Upper lobe of left lung (tissue), 6 donors: ENCODE data around the gene SLC6A1. TPM values are rescaled to one million over a fixed set of nuclear protein-coding genes. Genes with fewer than 3 reads are reported as not detected.

ENCODE experiments used
- ATAC-seq, 2 donors: fragments of 200-7000 bp; cut with Tn5 transposase; one replicate each; pipeline ENCODE4 v1.9.1; 2022; ENCODE audit warnings: mild to moderate bottlenecking in 2 of 2, moderate library complexity in 2 of 2; ENCODE audit not compliant: low FRiP score in 2 of 2
- DNase-seq, 2 donors: peaks; one replicate each; pipeline ENCODE4 v3.0.0-alpha.2; 2019 to 2020
- H3K27ac ChIP-seq, 4 donors: fragments of 200-600 bp; sonication (generic); one replicate each; pipeline ENCODE4 v1.5.1; 2016 to 2019
- H3K27me3 ChIP-seq, 4 donors: fragments of 200-600 bp; sonication (generic); one replicate each; pipeline ENCODE4 v1.5.1; 2017 to 2019
- H3K36me3 ChIP-seq, 4 donors: fragments of 200-600 bp; sonication (generic); one replicate each; pipeline ENCODE4 v1.5.1; 2016 to 2019
- H3K4me1 ChIP-seq, 4 donors: fragments of 200-600 bp; sonication (generic); one replicate each; pipeline ENCODE4 v1.5.1; 2018 to 2019
- H3K4me3 ChIP-seq, 4 donors: fragments of 200-600 bp; sonication (generic); one replicate each; pipeline ENCODE4 v1.5.1; 2017 to 2019; ENCODE audit warnings: mild to moderate bottlenecking in 2 of 4, moderate library complexity in 1 of 4
- H3K9me3 ChIP-seq, 4 donors: fragments of 200-600 bp; sonication (generic); one replicate each; pipeline ENCODE4 v1.5.1; 2018 to 2019
- CTCF ChIP-seq, 6 experiments: fragments of 450-650 bp in 4 of 6; fragments of 200-600 bp in 2 of 6; sonication (generic) in 2 of 6; IDR thresholded peaks; one replicate each; pipeline ENCODE4 v1.5.1; 2016 to 2019; ENCODE audit warnings: antibody characterized with exemption in 6 of 6
- EP300 ChIP-seq, 4 donors: sonication (generic); formaldehyde crosslinking; IDR thresholded peaks; one replicate each; pipeline ENCODE4 v1.5.1; 2017; ENCODE audit warnings: antibody characterized with exemption in 4 of 4, control low read depth in 2 of 4
- POLR2A ChIP-seq, 4 donors: fragments of 450-650 bp; IDR thresholded peaks; one replicate each; pipeline ENCODE4 v1.5.1; 2016 to 2017; ENCODE audit warnings: antibody characterized with exemption in 4 of 4, mild to moderate bottlenecking in 2 of 4
- POLR2AphosphoS5 ChIP-seq, 2 donors: sonication (generic); formaldehyde crosslinking; IDR thresholded peaks; one replicate each; pipeline ENCODE4 v1.5.1; 2017; ENCODE audit warnings: antibody characterized with exemption in 2 of 2
- WGBS, 2 donors: methylation state at CpG; one replicate each; pipeline ENCODE4 v1.1.5; 2017 to 2018; 5-methylcytosine and 5-hydroxymethylcytosine counted together
- total RNA-seq, 6 donors: library from RNA; depleted of rRNA in 4 of 6; stranded (reverse); fragments of >200 nt in 4 of 6; gene quantifications; one replicate each; pipeline versions ENCODE4 v1.1.0 to v1.2.1, GENCODE V29; 2016 to 2021
- donor health status: DM: no; HTN: no; CAD: no; lungs with moderate emphysema.
- donor health status: DM: no; HTN: yes; CAD: no; lungs with severe emphysema.

Gene SLC6A1
- total RNA-seq, 6 donors from 2014 or later = 0.46 to 11.5 (median 0.88) TPM

GRCh38 chr3:11002371-11002807, 9.8 kb downstream of the SLC6A1 start:
- no peak overlapping the region for H3K4me3 ChIP-seq
- no peak overlapping the region for H3K27ac ChIP-seq
- WGBS, 2 donors = 54 to 64% methylated on average over 4 to 5 of the region's 5 CpGs
- no peaks in the 10 kb centered on the region for H3K9me3 ChIP-seq
- H3K36me3 ChIP-seq = no peaks in the 10 kb centered on the region
- DNase-seq (no peak), ATAC-seq (no peak)
- H3K27me3 ChIP-seq = no peaks in the 10 kb centered on the region
- TF ChIP-seq CTCF (IDR thresholded peaks at IDR 0.05) (no peak), POLR2A (IDR thresholded peaks at IDR 0.05) (no peak), POLR2AphosphoS5 (IDR thresholded peaks at IDR 0.05) (no peak), EP300 (IDR thresholded peaks at IDR 0.05) (no peak)
- H3K4me1 ChIP-seq = no peaks in the 10 kb centered on the region

GRCh38 chr3:11004563-11004962, 12.0 kb downstream of the SLC6A1 start:
- no peak for ATAC-seq

GRCh38 chr3:11005686-11006256, 13.2 kb downstream of the SLC6A1 start:
- H3K36me3 ChIP-seq = no peaks in the 10 kb centered on the region
- no peak overlapping the region for H3K27ac ChIP-seq
- H3K27me3 ChIP-seq = no peaks in the 10 kb centered on the region
- H3K4me1 ChIP-seq = no peaks in the 10 kb centered on the region
- no peak overlapping the region for H3K4me3 ChIP-seq
- DNase-seq (no peak), ATAC-seq (no peak)
- H3K9me3 ChIP-seq = no peaks in the 10 kb centered on the region
- 71 to 73% methylated on average over 6 of the region's 6 CpGs for WGBS, 2 donors
- TF ChIP-seq CTCF (IDR thresholded peaks at IDR 0.05) (no peak), POLR2AphosphoS5 (IDR thresholded peaks at IDR 0.05) (no peak), POLR2A (IDR thresholded peaks at IDR 0.05) (no peak), EP300 (IDR thresholded peaks at IDR 0.05) (no peak)

More at GRCh38 chr3:11004563-11004962, 12.0 kb downstream of the SLC6A1 start:
- Histone ChIP-seq H3K4me1 (no peaks in the 10 kb centered on the region), H3K36me3 (no peaks in the 10 kb centered on the region), H3K27me3 (no peaks in the 10 kb centered on the region), H3K9me3 (no peaks in the 10 kb centered on the region), H3K27ac (no peak overlapping the region), H3K4me3 (no peak overlapping the region)
- 70 to 79% methylated on average over 8 of the region's 8 CpGs for WGBS, 2 donors
- no peak for TF ChIP-seq POLR2AphosphoS5 (IDR thresholded peaks at IDR 0.05)
- TF ChIP-seq EP300 (IDR thresholded peaks at IDR 0.05) = no peak
- no peak for TF ChIP-seq CTCF (IDR thresholded peaks at IDR 0.05)
- no peak for TF ChIP-seq POLR2A (IDR thresholded peaks at IDR 0.05)
- DNase-seq = no peak

- Histone ChIP-seq H3K36me3 (no peaks in the 10 kb centered on the region), H3K27me3 (no peaks in the 10 kb centered on the region), H3K4me1 (no peaks in the 10 kb centered on the region), H3K27ac (no peak overlapping the region), H3K9me3 (no peaks in the 10 kb centered on the region), H3K4me3 (no peak overlapping the region)
- TF ChIP-seq POLR2AphosphoS5 (IDR thresholded peaks at IDR 0.05) (no peak), EP300 (IDR thresholded peaks at IDR 0.05) (no peak), CTCF (IDR thresholded peaks at IDR 0.05) (no peak), POLR2A (IDR thresholded peaks at IDR 0.05) (no peak)
- 82 to 84% methylated on average over 13 to 20 of the region's 20 CpGs for WGBS, 2 donors
- DNase-seq (no peak), ATAC-seq (no peak)
Measured at GRCh38 chr3:11006986-11007933, 14.7 kb downstream of the SLC6A1 start.
